HepG2 (cell line): ENCODE results near the gene NR1H3. TPM values are rescaled to one million over a fixed set of nuclear protein-coding genes. Genes with fewer than 3 reads are reported as not detected.

Source experiments
- AGO2 ChIP-seq: fragments of 200-400 bp; formaldehyde crosslinking; optimal IDR thresholded peaks from 2 replicates; pipeline ENCODE3; 2017; ENCODE audit warnings: mild to moderate bottlenecking, low read depth, low read length, moderate library complexity
- AKAP8 ChIP-seq: sonication (generic); formaldehyde crosslinking; IDR thresholded peaks from 2 replicates; pipeline ENCODE4 v1.5.1; 2020; ENCODE audit warnings: mild to moderate bottlenecking, missing genetic modification reagents
- ATF7-NPFF ChIP-seq: sonication (generic); formaldehyde crosslinking; IDR thresholded peaks from 2 replicates; pipeline ENCODE4 v1.8.1; 2023; ENCODE audit warnings: mild to moderate bottlenecking, low read depth, missing genetic modification reagents, moderate library complexity
- CBX2 ChIP-seq, 2 experiments: fragments of 200-600 bp in 1 of 2; sonication (generic); formaldehyde crosslinking in 1 of 2; IDR thresholded peaks; 2 replicates each; pipeline versions ENCODE4 v1.7.0 to v1.8.1; 2018 to 2022; ENCODE audit warnings: low read depth in 2 of 2, low read length in 1 of 2, mild to moderate bottlenecking in 1 of 2, missing genetic modification reagents in 1 of 2
- CSRNP1 ChIP-seq: sonication (generic); formaldehyde crosslinking; IDR thresholded peaks from 2 replicates; pipeline ENCODE4 v1.8.1; 2023; ENCODE audit warnings: mild to moderate bottlenecking, missing genetic modification reagents
- GPBP1L1 ChIP-seq: sonication (generic); formaldehyde crosslinking; IDR thresholded peaks from 2 replicates; pipeline ENCODE4 v1.5.0; 2020; ENCODE audit warnings: mild to moderate bottlenecking, missing genetic modification reagents
- HMGXB4 ChIP-seq, 2 experiments: sonication (generic) in 1 of 2; formaldehyde crosslinking in 1 of 2; IDR thresholded peaks; 2 replicates each; pipeline versions ENCODE4 v1.4.0 to v1.6.1; 2018 to 2020; ENCODE audit warnings: missing genetic modification reagents in 2 of 2, borderline replicate concordance in 1 of 2, low read depth in 1 of 2, mild to moderate bottlenecking in 1 of 2, missing biosample characterization in 1 of 2
- IRF2 ChIP-seq: IDR thresholded peaks from 2 replicates; pipeline ENCODE4 v1.6.1; 2018; ENCODE audit warnings: missing genetic modification reagents, missing compliant biosample characterization
- PITX1 ChIP-seq: sonication (generic); formaldehyde crosslinking; IDR thresholded peaks from 2 replicates; pipeline ENCODE4 v1.5.1; 2020; ENCODE audit warnings: mild to moderate bottlenecking, missing genetic modification reagents
- TBP ChIP-seq: sonication (generic); formaldehyde crosslinking; IDR thresholded peaks from 2 replicates; pipeline ENCODE4 v1.5.0; 2020; ENCODE audit warnings: missing genetic modification reagents
- TEAD2 ChIP-seq: sonication (generic); formaldehyde crosslinking; IDR thresholded peaks from 2 replicates; pipeline ENCODE4 v1.9.0; 2021; ENCODE audit warnings: missing genetic modification reagents
- U2AF2 ChIP-seq: fragments of 200-400 bp; formaldehyde crosslinking; IDR thresholded peaks from 2 replicates; pipeline ENCODE4 v1.6.1; 2017; ENCODE audit warnings: low read depth, mild to moderate bottlenecking, low read length
- ZBTB8A ChIP-seq: sonication (generic); formaldehyde crosslinking; IDR thresholded peaks from 2 replicates; pipeline ENCODE4 v1.4.0; 2020; ENCODE audit warnings: mild to moderate bottlenecking, low read depth, missing genetic modification reagents, borderline replicate concordance
- ZC3H4 ChIP-seq: sonication (generic); formaldehyde crosslinking; IDR thresholded peaks from 2 replicates; pipeline ENCODE4 v1.4.0; 2020; ENCODE audit warnings: missing genetic modification reagents, borderline replicate concordance
- ZNF333 ChIP-seq: sonication (generic); formaldehyde crosslinking; IDR thresholded peaks from 2 replicates; pipeline ENCODE4 v1.4.0; 2020; ENCODE audit warnings: mild to moderate bottlenecking, missing genetic modification reagents, borderline replicate concordance
- ZNF576 ChIP-seq: sonication (generic); formaldehyde crosslinking; IDR thresholded peaks from 2 replicates; pipeline ENCODE4 v1.4.0; 2020; ENCODE audit warnings: mild to moderate bottlenecking, missing genetic modification reagents
- ZUFSP ChIP-seq: sonication (generic); formaldehyde crosslinking; IDR thresholded peaks from 2 replicates; pipeline ENCODE4 v1.9.0; 2021; ENCODE audit warnings: missing genetic modification reagents, mild to moderate bottlenecking, borderline replicate concordance
- polyA plus RNA-seq, 8 experiments: library from polyadenylated mRNA; depleted of rRNA in 3 of 8; stranded (reverse) in 7 of 8; unstranded in 1 of 8; fragments of >200 nt; fragmentation: Illumina TruSeq in 4 of 8; extraction: Trizol in 4 of 8; gene quantifications; 2 replicates each; pipeline versions ENCODE4 v1.2.1 to v1.2.3, GENCODE V29; 2011 to 2016; ENCODE audit warnings: low read depth in 4 of 8, missing spikeins in 1 of 8, mixed read lengths in 1 of 8; ENCODE audit not compliant: insufficient read depth in 1 of 8
- total RNA-seq, 5 experiments: library from RNA; depleted of rRNA; stranded (reverse); fragments of >200 nt; fragmentation: Illumina TruSeq; extraction: Trizol; gene quantifications; 2 replicates each; pipeline ENCODE4 v1.2.3, GENCODE V29; 2016; ENCODE audit warnings: low read depth in 1 of 5
- TF ChIP-seq, protein P1 (sequence below): sonication (generic); formaldehyde crosslinking; IDR thresholded peaks from 2 replicates; pipeline ENCODE4 v1.4.0; 2020; ENCODE audit warnings: missing genetic modification reagents, borderline replicate concordance

The NR1H3 gene
- total and polyA plus RNA-seq, 2 of the 13 experiments (the other 11 are each of a cell fraction or from before 2014, with no cell fraction given) = 41.8 to 102 TPM

- TF ChIP-seq TBP (CRISPR knock-in tag) = no peak
- TF ChIP-seq ZNF576 = no peak
- no peak for TF ChIP-seq ZUFSP (CRISPR knock-in tag)
- no peak for TF ChIP-seq ZBTB8A (CRISPR knock-in tag)
- no peak for TF ChIP-seq AKAP8
- no peak for TF ChIP-seq IRF2
- no peak for TF ChIP-seq ATF7-NPFF (CRISPR knock-in tag)
- TF ChIP-seq ZNF333 (CRISPR knock-in tag) = no peak
- TF ChIP-seq PITX1 = no peak
- no peak for TF ChIP-seq TEAD2
- TF ChIP-seq GPBP1L1 (CRISPR knock-in tag) = no peak
- no peak for TF ChIP-seq CBX2 (IDR thresholded peaks at IDR 0.05; ENCODE audit: low read depth, low read length)
- TF ChIP-seq CBX2 (CRISPR knock-in tag; IDR thresholded peaks at IDR 0.05; ENCODE audit: low read depth) = no peak
- TF ChIP-seq ZC3H4 (CRISPR knock-in tag) = no peak
- TF ChIP-seq AGO2 = peak; percentile 78
- TF ChIP-seq, protein P1, sequence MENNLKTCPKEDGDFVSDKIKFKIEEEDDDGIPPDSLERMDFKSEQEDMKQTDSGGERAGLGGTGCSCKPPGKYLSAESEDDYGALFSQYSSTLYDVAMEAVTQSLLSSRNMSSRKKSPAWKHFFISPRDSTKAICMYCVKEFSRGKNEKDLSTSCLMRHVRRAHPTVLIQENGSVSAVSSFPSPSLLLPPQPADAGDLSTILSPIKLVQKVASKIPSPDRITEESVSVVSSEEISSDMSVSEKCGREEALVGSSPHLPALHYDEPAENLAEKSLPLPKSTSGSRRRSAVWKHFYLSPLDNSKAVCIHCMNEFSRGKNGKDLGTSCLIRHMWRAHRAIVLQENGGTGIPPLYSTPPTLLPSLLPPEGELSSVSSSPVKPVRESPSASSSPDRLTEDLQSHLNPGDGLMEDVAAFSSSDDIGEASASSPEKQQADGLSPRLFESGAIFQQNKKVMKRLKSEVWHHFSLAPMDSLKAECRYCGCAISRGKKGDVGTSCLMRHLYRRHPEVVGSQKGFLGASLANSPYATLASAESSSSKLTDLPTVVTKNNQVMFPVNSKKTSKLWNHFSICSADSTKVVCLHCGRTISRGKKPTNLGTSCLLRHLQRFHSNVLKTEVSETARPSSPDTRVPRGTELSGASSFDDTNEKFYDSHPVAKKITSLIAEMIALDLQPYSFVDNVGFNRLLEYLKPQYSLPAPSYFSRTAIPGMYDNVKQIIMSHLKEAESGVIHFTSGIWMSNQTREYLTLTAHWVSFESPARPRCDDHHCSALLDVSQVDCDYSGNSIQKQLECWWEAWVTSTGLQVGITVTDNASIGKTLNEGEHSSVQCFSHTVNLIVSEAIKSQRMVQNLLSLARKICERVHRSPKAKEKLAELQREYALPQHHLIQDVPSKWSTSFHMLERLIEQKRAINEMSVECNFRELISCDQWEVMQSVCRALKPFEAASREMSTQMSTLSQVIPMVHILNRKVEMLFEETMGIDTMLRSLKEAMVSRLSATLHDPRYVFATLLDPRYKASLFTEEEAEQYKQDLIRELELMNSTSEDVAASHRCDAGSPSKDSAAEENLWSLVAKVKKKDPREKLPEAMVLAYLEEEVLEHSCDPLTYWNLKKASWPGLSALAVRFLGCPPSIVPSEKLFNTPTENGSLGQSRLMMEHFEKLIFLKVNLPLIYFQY (CRISPR knock-in tag) = no peak
- no peak for TF ChIP-seq U2AF2
- TF ChIP-seq CSRNP1 = no peak
- TF ChIP-seq HMGXB4 (CRISPR knock-in tag; IDR thresholded peaks at IDR 0.05; ENCODE audit: borderline replicate concordance in 1 of 2, low read depth in 1 of 2) = no peak
These were observed 12.1 kb downstream of the NR1H3 start, which contains the start of gene MADD (continued) for GRCh38 chr11:47269829-47270305.
